HG03342 (cell line): Measurements from ENCODE around the gene DNAH14.
A peak's percentile ranks its signal among the peaks of the same experiment; 100 is the strongest.

Experiments
- ATAC-seq: cut with Tn5 transposase; IDR thresholded peaks from one replicate; pipeline ENCODE4 v1.9.1; 2021; ENCODE audit warnings: mild to moderate bottlenecking, moderate library complexity; ENCODE audit not compliant: unreplicated experiment

The DNAH14 gene

GRCh38 chr1:225424562-225425200 lies 495.2 kb downstream of the DNAH14 start:
- no peak for ATAC-seq

- no peak for ATAC-seq
These were observed 495.8 kb downstream of the DNAH14 start for GRCh38 chr1:225425201-225425786.

DNA sequence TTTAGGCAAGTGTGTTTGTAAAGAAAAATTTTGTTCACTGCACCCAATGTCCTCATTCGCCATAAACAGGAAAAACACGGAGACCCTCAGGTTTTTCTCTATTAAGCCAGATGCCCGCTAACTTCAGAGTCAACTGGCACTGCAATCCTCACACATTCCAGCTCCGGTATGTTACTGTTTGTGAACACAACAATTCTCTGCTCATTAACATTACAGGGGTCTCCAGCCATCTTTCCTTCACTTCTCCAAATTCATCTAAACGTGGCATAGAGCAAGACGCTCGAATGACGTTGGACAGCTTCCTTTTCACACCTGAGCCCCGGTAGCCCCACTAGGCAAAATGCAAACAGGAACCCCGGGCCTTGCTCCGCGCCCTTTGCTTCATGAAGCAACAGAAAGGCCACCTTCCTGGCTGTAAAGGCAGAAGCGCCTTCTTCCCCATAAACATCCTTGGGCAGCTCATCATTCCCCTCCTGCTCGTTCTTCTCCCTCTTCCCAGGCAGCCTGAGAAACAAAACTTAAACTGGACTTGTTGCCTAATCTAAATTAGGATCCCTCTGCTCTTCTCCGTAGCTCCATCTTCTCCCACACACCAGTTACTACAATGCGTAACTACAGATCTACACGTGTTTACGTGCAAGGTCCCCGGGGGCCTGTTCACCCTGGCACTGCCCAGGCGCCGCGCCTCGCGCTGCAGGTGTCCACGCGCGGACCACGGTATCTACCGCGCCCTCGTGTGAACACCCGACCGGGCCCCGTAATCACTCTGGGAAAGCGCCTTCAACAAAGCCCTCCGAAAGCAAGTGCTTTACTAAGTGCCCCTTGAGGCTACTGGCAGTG lies 497.1 kb downstream of the DNAH14 start:
- ATAC-seq = no peak

DNA sequence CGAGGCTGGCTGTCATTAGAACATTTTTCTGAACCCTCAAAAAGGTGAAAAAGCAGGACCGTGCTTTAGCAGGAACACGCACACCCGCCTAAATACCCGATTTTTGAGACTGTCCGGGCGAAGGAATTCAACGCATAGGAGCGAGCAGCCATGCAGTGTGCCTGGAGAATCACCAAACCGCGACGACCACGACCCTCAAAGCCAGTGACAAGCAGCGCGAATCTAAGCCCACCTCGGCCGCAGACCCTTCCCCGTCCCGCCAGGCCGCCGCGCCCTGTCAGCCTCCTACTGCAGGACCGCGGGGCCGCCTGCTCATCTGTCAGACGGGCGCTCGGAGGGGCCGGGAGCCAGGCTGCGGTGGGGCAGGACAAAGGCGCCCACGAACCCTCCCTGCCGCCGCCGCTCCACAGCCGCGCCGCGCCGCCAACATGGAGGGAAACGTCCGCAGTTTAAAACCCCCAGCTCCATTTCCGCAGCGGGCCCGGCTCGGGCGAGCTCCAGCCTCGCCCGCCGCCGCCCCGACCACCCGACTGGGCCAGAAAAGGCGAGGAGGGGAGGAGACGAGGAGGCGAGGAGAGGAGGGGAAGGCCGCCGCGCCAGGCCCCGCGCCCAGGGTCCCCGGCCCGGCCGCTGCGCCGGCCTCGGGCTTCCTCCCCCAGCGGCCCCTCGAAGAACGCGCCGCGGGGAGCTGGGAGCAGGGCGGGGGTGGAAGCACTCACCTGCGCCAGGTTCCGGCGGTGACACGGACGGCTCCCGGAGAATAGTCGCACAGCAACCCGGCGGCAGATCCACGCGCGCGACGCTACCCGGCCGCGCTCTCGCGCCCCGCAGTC lies 498.0 kb downstream of the DNAH14 start, which contains the start of gene LBR:
LBR (minus strand) TSS at position 804 of the 833 bp plus-strand sequence. CDS start 3,963 bp downstream, outside the sequence.
- ATAC-seq = peak; percentile 33

- peak; percentile 88 for ATAC-seq
These were observed 498.8 kb downstream of the DNAH14 start for GRCh38 chr1:225428068-225428880.

DNA sequence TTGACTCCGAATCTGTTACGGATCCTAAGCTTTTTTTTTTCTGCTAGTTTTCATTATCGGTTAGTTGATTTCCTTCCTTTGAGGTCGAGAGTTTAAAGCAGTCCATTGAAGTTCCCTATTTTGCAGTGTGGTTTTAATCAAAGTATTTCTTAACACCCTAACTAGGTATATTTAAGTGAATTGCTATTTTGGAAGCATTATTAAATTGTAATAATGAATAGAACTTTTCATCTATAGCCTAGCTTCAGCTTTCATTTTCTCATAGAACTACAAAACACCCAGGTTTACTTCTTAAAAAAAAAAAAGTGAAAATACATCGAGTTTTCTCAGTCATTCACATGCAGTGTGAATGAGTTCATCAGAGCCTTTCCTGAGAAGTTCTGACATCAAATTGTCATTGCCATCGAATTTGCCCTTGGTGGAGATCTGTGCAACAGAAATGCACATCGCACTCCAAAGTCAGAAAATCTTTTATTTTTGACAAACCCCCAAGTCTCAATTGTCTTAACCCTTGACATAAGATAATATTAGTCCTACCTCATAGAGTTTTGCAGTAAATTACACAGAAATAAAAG lies 499.5 kb downstream of the DNAH14 start:
- no peak for ATAC-seq

GRCh38 chr1:225430301-225430700 lies 500.8 kb downstream of the DNAH14 start:
- ATAC-seq = no peak

- ATAC-seq = no peak
These were observed 501.8 kb downstream of the DNAH14 start for GRCh38 chr1:225431081-225431863.

DNA sequence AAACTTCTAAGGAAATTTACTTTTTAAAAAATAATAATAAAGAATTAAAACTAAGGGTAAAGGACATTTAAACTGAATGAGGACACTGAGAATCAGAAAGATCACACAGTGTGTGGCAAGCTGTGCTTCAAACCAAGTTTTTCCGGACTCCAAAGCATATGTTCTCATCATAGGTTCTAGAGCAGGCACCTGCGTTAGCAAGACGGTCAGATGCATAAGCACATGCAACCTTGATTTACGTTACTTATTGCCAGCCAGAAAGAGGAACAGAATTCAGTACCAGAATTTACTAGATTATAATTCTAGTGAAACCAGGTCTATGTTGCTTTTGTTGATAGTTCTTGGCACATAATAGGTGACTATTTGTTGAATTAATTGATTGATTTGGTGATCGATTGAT lies 504.6 kb downstream of the DNAH14 start:
- no peak for ATAC-seq

- ATAC-seq = no peak
These were observed 505.6 kb downstream of the DNAH14 start for GRCh38 chr1:225435076-225435475.

DNA sequence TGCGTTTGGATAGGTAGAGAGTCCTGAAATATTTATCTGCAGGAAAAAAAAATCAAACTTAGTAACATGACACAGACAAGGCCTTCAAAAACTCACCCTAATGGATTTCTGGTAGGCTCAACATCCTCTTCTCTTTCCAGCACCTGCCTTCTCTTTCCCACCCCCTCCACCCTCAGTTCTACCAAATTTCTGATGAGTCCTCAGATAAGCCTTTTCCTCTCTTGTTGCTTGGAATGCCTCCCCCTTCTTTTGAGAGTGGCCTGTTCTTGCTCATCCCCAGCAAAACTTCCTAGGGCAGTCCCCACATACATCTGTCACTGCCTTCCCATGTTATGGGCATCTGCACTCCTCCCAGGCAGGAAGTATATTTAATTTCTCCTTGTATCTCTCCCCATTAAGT lies 506.0 kb downstream of the DNAH14 start:
- ATAC-seq = peak; percentile 15

- ATAC-seq = peak; percentile 74
These were observed 506.5 kb downstream of the DNAH14 start for GRCh38 chr1:225435957-225436392.

DNA sequence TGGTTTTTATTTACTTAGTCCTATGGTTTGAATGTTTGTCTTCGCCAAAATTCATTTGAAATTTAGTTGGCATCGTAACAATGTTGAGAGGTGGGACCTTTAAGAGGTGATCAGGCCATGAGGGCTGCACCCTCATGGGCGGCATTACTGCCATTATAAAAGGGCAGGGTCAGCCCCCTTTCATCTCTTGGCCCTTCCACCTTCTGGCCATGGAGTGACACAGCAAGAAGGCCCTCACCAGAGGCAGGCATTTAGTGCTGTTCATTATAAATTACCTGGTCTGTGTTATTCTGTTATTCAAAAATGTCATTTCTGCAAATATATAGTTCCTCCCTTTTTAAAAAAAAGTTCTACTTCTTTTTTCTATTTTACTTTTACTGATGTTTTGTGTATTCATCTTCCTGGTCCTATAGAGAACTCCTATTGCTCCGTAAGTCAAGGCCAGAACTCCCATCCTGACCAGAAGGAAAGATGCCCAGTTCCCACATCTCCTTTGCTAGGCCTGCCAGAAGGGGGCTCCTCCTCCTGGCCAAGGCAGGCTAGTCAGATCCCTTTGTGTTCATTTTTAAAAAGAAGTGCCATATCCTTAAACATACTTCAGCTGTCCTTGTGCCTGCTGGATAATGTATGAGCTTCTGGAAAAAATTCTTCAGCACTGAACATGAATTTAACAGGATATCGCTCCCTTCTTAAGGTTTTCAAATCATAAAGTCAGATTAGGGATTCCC lies 508.4 kb downstream of the DNAH14 start:
- ATAC-seq = no peak

GRCh38 chr1:225440380-225441221 lies 511.1 kb downstream of the DNAH14 start:
- ATAC-seq = no peak

DNA sequence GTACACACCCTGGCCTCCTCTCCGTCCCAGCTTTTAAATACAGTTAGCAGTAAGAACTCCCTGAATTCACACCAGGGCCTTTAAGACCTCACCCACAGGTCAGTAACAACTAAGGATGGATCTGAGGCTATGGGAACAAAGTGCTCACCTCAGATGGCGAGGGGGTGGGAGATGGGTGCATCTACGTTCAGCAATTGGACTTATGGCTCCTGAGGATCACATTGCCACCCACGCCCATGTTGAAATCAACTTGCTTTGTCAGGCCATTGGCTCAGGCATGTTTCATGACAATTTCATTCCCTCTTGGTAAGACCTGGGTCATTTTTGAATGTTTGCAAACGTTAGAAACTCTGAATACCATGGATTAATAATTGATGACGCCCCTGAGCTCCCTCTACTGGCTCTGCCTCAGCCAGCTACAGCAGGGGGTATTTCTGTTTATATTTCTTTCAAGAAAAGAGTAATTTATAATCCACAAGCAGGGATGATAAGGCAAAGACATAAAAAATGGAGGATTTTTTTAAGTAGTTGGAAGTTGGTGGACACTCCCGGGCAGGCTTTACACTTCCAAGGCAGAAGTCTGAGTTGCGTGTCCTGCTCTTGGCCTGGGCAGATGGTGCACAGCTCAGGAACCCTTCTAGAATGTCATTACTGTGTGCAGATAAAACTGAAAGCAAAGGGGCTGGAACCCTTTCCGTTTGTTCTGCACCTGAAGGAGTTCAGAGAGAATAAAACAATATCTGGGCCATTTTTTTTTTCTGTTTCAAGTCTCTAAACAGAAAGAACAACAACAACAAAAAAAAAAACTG lies 512.0 kb downstream of the DNAH14 start:
- ATAC-seq = peak; percentile 32

- no peak for ATAC-seq
These were observed 512.6 kb downstream of the DNAH14 start for GRCh38 chr1:225442123-225442505.
